ENCODE measurements around the gene ZNF860. TPM values are rescaled to one million over a fixed set of nuclear protein-coding genes. Genes with fewer than 3 reads are reported as not detected.

The ZNF860 gene
- total and polyA plus RNA-seq, 2 donors = 0.24 to 0.52 TPM

DNA sequence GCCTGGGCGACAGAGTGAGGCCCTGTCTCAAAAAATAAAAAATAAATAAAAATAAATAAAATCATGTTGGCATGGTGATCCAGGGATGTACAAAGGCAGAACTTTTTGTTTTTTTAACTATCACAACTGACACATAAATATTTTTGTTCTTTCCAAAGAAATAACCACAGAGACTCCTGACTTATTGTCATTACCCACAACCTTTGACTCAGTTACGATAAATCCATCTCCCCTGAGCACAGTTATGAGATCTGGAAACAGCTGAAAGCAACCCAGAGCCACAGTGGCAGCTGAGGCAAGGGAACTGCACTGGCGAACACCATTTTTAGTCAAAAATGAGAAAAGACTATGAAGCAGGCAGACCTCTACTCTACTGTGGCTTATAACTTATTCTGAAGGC lies 24.4 kb upstream of the ZNF860 start:
- H3K36me3 ChIP-seq (ENCODE audit: control insufficient read depth in 2 of 2, insufficient read depth in 2 of 2, low read length in 1 of 2) = no peaks in the 10 kb centered on the region
- no peak overlapping the region for H3K4me3 ChIP-seq (ENCODE audit: low read length in 2 of 2)
- DNase-seq (ENCODE audit: low read depth in 6 of 9, low spot score in 9 of 9) = no peak
- WGBS = 97% methylated on average over 3 of the region's 3 CpGs
- no peaks in the 10 kb centered on the region for H3K4me1 ChIP-seq (ENCODE audit: control insufficient read depth in 2 of 2, insufficient read depth in 2 of 2, low read length in 2 of 2)
- peaks cover 1 to 3% of the 10 kb centered on the region in 2 donors for H3K9me3 ChIP-seq (ENCODE audit: control insufficient read depth in 2 of 2, insufficient read depth in 1 of 2, low read length in 1 of 2)
- no peak overlapping the region for H3K27ac ChIP-seq (ENCODE audit: low read depth in 1 of 2, low read length in 1 of 2)
- H3K27me3 ChIP-seq (ENCODE audit: control insufficient read depth in 2 of 2, insufficient read depth in 1 of 2, low read length in 1 of 2) = no peaks in the 10 kb centered on the region

DNA sequence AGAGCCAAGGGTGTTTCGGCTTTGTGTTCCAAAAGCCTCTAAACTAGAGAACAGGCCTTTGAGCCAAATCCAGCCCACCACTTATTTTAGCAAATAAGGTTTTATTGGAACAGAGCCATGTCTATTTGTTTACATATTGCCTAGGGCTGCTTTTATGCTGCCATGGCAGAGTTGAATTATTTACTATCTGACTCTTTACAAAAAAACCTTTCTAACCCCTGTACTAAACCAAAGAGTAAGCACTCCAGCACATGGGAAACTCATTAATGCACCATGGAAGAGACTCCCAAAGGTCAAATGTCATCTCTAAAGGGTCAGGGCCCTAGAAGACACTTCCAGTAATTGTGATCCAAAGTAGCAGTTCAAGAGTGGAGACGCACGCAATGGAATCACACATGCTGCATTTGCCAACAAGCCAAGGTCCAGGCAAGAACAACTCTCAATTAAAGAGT lies 22.8 kb upstream of the ZNF860 start:
- Histone ChIP-seq H3K36me3 (ENCODE audit: control insufficient read depth in 2 of 2, insufficient read depth in 2 of 2, low read length in 1 of 2) (no peaks in the 10 kb centered on the region), H3K27me3 (ENCODE audit: control insufficient read depth in 2 of 2, insufficient read depth in 1 of 2, low read length in 1 of 2) (no peaks in the 10 kb centered on the region), H3K4me1 (ENCODE audit: control insufficient read depth in 2 of 2, insufficient read depth in 2 of 2, low read length in 2 of 2) (no peaks in the 10 kb centered on the region), H3K27ac (ENCODE audit: low read depth in 1 of 2, low read length in 1 of 2) (no peak overlapping the region), H3K4me3 (ENCODE audit: low read length in 2 of 2) (no peak overlapping the region), H3K9me3 (ENCODE audit: control insufficient read depth in 2 of 2, insufficient read depth in 1 of 2, low read length in 1 of 2) (peaks cover 1 to 3% of the 10 kb centered on the region in 2 donors)
- DNase-seq (ENCODE audit: low read depth in 6 of 9, low spot score in 9 of 9) = no peak
- 97% methylated on average over 3 of the region's 3 CpGs for WGBS

DNA sequence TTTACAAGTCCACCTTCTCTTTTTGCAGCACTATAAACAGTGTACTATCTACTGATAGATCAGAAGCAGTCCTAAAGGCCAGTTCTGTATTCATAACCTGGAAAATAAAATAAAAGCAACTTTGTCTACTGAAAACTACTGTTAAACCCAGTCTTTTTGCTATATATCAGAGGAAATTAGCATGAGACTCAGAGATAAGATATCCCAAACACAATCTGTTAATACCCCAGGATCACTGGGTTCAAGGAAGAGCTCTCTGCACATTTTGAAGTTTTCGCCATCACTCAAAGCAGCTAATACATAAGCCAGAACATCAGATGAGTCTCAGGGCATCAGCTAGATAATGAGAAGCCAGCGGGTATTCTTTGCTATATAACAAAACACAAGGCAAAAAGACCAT lies 22.3 kb upstream of the ZNF860 start:
- no peaks in the 10 kb centered on the region for H3K27me3 ChIP-seq (ENCODE audit: control insufficient read depth in 2 of 2, insufficient read depth in 1 of 2, low read length in 1 of 2)
- H3K27ac ChIP-seq (ENCODE audit: low read depth in 1 of 2, low read length in 1 of 2) = no peak overlapping the region
- H3K4me3 ChIP-seq (ENCODE audit: low read length in 2 of 2) = no peak overlapping the region
- no peaks in the 10 kb centered on the region for H3K4me1 ChIP-seq (ENCODE audit: control insufficient read depth in 2 of 2, insufficient read depth in 2 of 2, low read length in 2 of 2)
- WGBS = 93% methylated on average over 2 of the region's 2 CpGs
- H3K36me3 ChIP-seq (ENCODE audit: control insufficient read depth in 2 of 2, insufficient read depth in 2 of 2, low read length in 1 of 2) = no peaks in the 10 kb centered on the region
- no peak for DNase-seq (ENCODE audit: low read depth in 6 of 9, low spot score in 9 of 9)
- H3K9me3 ChIP-seq (ENCODE audit: control insufficient read depth in 2 of 2, insufficient read depth in 1 of 2, low read length in 1 of 2) = peaks cover 1 to 3% of the 10 kb centered on the region in 2 donors

DNA sequence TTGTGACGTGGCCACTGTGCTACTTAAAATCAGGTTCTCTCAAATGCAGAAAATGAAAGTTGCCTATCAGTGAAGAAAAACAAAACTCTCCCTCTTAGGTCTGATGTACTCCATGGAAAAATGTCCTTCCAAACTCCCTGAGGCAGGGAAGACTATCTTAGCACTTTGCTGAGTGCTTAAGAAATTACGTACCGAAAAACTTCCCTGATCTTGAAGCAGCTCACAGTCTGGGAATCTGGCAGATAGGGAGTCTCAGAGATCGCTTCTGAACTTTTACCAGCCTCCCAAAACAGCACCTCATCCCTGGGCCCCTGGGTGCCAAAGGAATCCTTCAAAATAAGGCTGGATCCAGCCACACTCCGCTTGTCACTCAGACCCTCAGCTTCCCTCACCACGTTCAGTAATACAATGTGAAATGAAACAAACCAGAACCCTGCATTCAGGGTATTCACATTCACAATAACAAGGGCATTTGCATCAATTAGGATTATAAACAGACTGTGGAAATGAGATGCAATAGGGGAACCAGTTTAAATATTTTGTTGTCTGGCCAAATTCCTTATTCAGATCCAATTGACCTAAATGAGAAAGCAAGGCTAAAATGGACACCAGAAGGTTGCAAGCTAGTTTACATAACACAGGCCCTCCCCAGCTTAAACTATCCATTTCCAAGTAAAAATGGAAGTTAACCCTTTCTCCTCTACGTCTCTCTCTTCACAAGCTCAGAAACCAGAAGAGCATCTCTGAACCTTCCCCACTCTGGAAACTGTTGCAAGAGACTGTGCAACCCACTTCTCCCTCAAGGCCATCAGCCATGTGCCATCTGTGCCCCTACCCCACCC lies 21.4 kb upstream of the ZNF860 start:
- no peaks in the 10 kb centered on the region for H3K27me3 ChIP-seq (ENCODE audit: control insufficient read depth in 2 of 2, insufficient read depth in 1 of 2, low read length in 1 of 2)
- no peak for DNase-seq (ENCODE audit: low read depth in 6 of 9, low spot score in 9 of 9)
- H3K4me3 ChIP-seq (ENCODE audit: low read length in 2 of 2) = no peak overlapping the region
- H3K27ac ChIP-seq (ENCODE audit: low read depth in 1 of 2, low read length in 1 of 2) = peak overlapping the region in 1 of 2 donors; percentile 15
- WGBS = 93% methylated on average over 7 of the region's 7 CpGs
- no peaks in the 10 kb centered on the region for H3K36me3 ChIP-seq (ENCODE audit: control insufficient read depth in 2 of 2, insufficient read depth in 2 of 2, low read length in 1 of 2)
- H3K9me3 ChIP-seq (ENCODE audit: control insufficient read depth in 2 of 2, insufficient read depth in 1 of 2, low read length in 1 of 2) = peaks cover 1 to 3% of the 10 kb centered on the region in 2 donors
- no peaks in the 10 kb centered on the region for H3K4me1 ChIP-seq (ENCODE audit: control insufficient read depth in 2 of 2, insufficient read depth in 2 of 2, low read length in 2 of 2)

DNA sequence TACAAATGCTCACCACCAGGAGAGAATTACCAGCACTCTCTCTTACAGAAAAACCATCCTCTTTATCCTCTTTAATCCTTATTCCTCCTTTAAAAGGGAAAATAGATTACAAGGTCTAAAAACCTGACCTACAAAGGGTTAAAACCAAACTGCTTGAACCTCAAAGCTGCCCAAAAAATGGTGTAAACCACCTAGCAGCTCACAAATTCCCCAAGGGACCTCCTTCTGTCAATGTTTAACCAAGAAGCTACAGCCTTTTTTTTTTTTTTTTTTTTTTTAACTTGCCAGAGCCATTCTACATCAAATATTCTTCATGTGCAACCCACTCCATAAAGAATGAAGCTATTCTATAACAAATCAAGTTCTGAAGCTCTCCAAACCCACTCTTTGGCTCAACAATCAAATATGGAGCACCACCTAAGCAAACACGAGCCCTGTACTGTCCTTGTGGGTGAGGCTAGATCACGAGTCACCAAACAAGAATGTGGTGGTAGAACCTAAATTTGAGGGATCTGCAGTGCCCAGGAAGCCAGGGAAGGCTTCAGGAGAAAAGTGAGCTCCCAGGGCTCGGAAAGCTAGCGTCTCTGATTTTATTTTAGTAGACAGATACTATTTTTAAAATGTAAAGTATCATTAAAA lies 20.6 kb upstream of the ZNF860 start:
- no peaks in the 10 kb centered on the region for H3K4me1 ChIP-seq (ENCODE audit: control insufficient read depth in 2 of 2, insufficient read depth in 2 of 2, low read length in 2 of 2)
- 73% methylated on average over 4 of the region's 4 CpGs for WGBS
- DNase-seq (ENCODE audit: low read depth in 6 of 9, low spot score in 9 of 9) = no peak
- no peaks in the 10 kb centered on the region for H3K27me3 ChIP-seq (ENCODE audit: control insufficient read depth in 2 of 2, insufficient read depth in 1 of 2, low read length in 1 of 2)
- H3K27ac ChIP-seq (ENCODE audit: low read depth in 1 of 2, low read length in 1 of 2) = no peak overlapping the region
- H3K9me3 ChIP-seq (ENCODE audit: control insufficient read depth in 2 of 2, insufficient read depth in 1 of 2, low read length in 1 of 2) = no peaks in the 10 kb centered on the region
- H3K4me3 ChIP-seq (ENCODE audit: low read length in 2 of 2) = no peak overlapping the region
- no peaks in the 10 kb centered on the region for H3K36me3 ChIP-seq (ENCODE audit: control insufficient read depth in 2 of 2, insufficient read depth in 2 of 2, low read length in 1 of 2)

DNA sequence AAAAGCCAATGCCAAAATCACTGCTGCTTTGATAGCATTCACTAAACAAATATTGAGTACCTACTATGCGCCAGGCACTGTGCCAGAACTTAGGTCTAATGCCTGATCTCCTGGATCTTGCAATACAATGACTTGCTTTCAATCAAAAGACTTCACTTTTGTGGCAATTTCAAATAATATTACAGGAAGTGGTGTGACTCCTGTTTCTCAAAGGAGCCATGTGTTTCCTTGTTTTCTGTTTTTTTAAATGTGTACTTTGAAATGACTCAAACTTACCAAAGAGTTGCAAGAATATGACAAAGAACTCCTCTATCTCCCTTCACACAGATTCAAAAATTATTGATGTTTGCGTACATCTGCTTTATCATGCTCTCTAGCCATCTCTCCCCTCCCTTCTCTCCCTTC lies 18.7 kb upstream of the ZNF860 start:
- H3K27ac ChIP-seq (ENCODE audit: low read depth in 1 of 2, low read length in 1 of 2) = no peak overlapping the region

DNA sequence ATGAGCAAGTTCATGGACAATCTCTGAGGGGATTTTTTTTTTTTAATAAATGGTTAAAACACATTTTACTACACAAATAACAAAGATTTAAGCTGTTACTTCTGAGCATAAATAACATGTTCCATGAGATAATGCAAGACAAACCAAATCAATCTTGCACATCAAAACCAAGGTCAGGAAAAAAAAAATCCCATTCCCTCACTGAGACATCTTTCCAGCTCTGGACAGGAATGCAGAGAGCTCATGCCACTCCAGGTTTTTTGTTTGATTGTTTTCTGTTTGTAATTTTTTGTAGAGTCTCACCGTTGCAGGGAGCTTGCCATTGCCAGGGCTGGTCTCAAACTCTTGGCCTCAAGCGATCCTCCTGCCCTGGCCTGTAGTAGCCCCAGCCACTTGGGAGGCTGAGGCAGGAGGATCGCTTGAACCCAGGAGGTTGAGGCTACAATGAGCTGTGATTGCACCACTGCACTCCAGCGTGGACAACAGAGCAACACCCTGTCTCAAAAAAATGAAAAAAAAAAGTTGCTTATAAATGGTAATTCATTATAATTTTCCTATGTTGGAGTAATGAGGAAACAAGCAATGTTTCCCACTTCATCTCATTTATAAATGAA lies 14.5 kb upstream of the ZNF860 start:
- WGBS = 97% methylated on average over 4 of the region's 4 CpGs
- Histone ChIP-seq H3K4me3 (ENCODE audit: low read length in 2 of 2) (no peak overlapping the region), H3K9me3 (ENCODE audit: control insufficient read depth in 2 of 2, insufficient read depth in 1 of 2, low read length in 1 of 2) (peaks cover 0 to 3% of the 10 kb centered on the region in 2 donors), H3K27me3 (ENCODE audit: control insufficient read depth in 2 of 2, insufficient read depth in 1 of 2, low read length in 1 of 2) (no peaks in the 10 kb centered on the region), H3K36me3 (ENCODE audit: control insufficient read depth in 2 of 2, insufficient read depth in 2 of 2, low read length in 1 of 2) (no peaks in the 10 kb centered on the region), H3K27ac (ENCODE audit: low read depth in 1 of 2, low read length in 1 of 2) (no peak overlapping the region), H3K4me1 (ENCODE audit: control insufficient read depth in 2 of 2, insufficient read depth in 2 of 2, low read length in 2 of 2) (no peaks in the 10 kb centered on the region)
- no peak for DNase-seq (ENCODE audit: low read depth in 6 of 9, low spot score in 9 of 9)

More for the DNA sequence above, 18.7 kb upstream of the ZNF860 start:
- Histone ChIP-seq H3K9me3 (ENCODE audit: control insufficient read depth in 2 of 2, insufficient read depth in 1 of 2, low read length in 1 of 2) (peaks cover 0 to 3% of the 10 kb centered on the region in 2 donors), H3K27me3 (ENCODE audit: control insufficient read depth in 2 of 2, insufficient read depth in 1 of 2, low read length in 1 of 2) (no peaks in the 10 kb centered on the region), H3K4me1 (ENCODE audit: control insufficient read depth in 2 of 2, insufficient read depth in 2 of 2, low read length in 2 of 2) (no peaks in the 10 kb centered on the region), H3K4me3 (ENCODE audit: low read length in 2 of 2) (no peak overlapping the region), H3K36me3 (ENCODE audit: control insufficient read depth in 2 of 2, insufficient read depth in 2 of 2, low read length in 1 of 2) (no peaks in the 10 kb centered on the region)
- DNase-seq (ENCODE audit: low read depth in 6 of 9, low spot score in 9 of 9) = peak in 1 of 9 donors; percentile 22
- 25% methylated on average over 2 of the region's 2 CpGs for WGBS

DNA sequence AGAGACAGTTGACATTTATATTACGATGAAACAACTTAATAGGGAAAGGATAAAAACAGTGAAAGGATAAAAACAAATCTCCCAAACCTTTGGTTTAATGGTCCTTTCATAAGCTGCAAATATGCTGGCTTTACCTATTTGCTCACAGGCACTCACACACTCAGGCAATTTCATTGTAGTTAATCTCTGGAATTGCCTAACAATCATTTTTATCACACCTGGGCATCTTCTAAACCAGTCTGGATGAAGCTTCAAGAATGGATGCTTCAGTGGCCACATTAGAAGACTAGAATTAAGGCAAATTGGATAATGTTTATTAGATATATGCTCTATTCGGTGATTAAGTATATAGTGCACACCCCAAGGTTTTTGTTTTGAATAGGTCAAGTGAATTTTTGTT lies 14.0 kb upstream of the ZNF860 start:
- Histone ChIP-seq H3K4me3 (ENCODE audit: low read length in 2 of 2) (no peak overlapping the region), H3K4me1 (ENCODE audit: control insufficient read depth in 2 of 2, insufficient read depth in 2 of 2, low read length in 2 of 2) (no peaks in the 10 kb centered on the region), H3K36me3 (ENCODE audit: control insufficient read depth in 2 of 2, insufficient read depth in 2 of 2, low read length in 1 of 2) (no peaks in the 10 kb centered on the region), H3K9me3 (ENCODE audit: control insufficient read depth in 2 of 2, insufficient read depth in 1 of 2, low read length in 1 of 2) (peaks cover 0 to 3% of the 10 kb centered on the region in 2 donors), H3K27me3 (ENCODE audit: control insufficient read depth in 2 of 2, insufficient read depth in 1 of 2, low read length in 1 of 2) (no peaks in the 10 kb centered on the region), H3K27ac (ENCODE audit: low read depth in 1 of 2, low read length in 1 of 2) (no peak overlapping the region)
- WGBS = 97% methylated on average over 2 of the region's 2 CpGs
- DNase-seq (ENCODE audit: low read depth in 6 of 9, low spot score in 9 of 9) = no peak

DNA sequence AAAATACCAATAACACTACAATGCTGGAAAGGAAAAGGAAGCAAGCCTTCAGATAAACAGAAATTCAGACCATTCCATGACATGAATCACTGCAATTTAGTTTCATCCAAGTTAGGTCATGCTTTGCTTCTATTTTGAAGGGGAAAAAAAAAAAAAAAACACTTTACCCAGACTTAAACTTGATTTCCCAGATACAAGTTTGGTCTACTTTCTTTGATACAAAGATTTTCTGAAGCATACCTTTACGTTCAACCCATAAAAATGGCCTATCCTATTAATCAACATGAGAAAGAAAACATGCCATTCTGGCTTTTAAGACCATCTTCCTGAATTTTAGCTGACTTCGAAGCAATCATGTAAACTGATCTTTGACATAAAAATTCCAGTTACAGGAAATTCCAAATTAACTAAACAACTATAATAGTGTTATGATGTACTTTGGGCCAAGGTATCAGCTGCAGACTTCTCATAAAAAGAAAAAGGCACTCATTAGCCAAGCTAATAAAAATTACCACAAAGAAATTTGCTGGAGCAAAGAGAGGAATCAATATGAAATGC lies 13.1 kb upstream of the ZNF860 start:
- no peak for DNase-seq (ENCODE audit: low read depth in 6 of 9, low spot score in 9 of 9)
- Histone ChIP-seq H3K9me3 (ENCODE audit: control insufficient read depth in 2 of 2, insufficient read depth in 1 of 2, low read length in 1 of 2) (peaks cover 0 to 3% of the 10 kb centered on the region in 2 donors), H3K36me3 (ENCODE audit: control insufficient read depth in 2 of 2, insufficient read depth in 2 of 2, low read length in 1 of 2) (no peaks in the 10 kb centered on the region), H3K27ac (ENCODE audit: low read depth in 1 of 2, low read length in 1 of 2) (no peak overlapping the region), H3K27me3 (ENCODE audit: control insufficient read depth in 2 of 2, insufficient read depth in 1 of 2, low read length in 1 of 2) (no peaks in the 10 kb centered on the region), H3K4me3 (ENCODE audit: low read length in 2 of 2) (no peak overlapping the region), H3K4me1 (ENCODE audit: control insufficient read depth in 2 of 2, insufficient read depth in 2 of 2, low read length in 2 of 2) (no peaks in the 10 kb centered on the region)
- WGBS = 93% methylated on average over 2 of the region's 2 CpGs
